22Rv1 (cell line): Measurements from ENCODE around the gene ENAH.

Source experiments
- ZFX ChIP-seq: fragments of 450-650 bp; IDR thresholded peaks from 2 replicates; pipeline ENCODE4 v1.6.1; 2017; ENCODE audit warnings: antibody characterized with exemption, borderline replicate concordance
- TF ChIP-seq, protein P1 (sequence below): fragments of 450-650 bp; IDR thresholded peaks from 2 replicates; pipeline ENCODE4 v1.5.1; 2017; ENCODE audit warnings: mild to moderate bottlenecking

- TF ChIP-seq, protein P1, sequence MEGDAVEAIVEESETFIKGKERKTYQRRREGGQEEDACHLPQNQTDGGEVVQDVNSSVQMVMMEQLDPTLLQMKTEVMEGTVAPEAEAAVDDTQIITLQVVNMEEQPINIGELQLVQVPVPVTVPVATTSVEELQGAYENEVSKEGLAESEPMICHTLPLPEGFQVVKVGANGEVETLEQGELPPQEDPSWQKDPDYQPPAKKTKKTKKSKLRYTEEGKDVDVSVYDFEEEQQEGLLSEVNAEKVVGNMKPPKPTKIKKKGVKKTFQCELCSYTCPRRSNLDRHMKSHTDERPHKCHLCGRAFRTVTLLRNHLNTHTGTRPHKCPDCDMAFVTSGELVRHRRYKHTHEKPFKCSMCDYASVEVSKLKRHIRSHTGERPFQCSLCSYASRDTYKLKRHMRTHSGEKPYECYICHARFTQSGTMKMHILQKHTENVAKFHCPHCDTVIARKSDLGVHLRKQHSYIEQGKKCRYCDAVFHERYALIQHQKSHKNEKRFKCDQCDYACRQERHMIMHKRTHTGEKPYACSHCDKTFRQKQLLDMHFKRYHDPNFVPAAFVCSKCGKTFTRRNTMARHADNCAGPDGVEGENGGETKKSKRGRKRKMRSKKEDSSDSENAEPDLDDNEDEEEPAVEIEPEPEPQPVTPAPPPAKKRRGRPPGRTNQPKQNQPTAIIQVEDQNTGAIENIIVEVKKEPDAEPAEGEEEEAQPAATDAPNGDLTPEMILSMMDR: no peak
- TF ChIP-seq ZFX: no peak
Measured at GRCh38 chr1:225451340-225451739, 201.6 kb downstream of the ENAH start.
